K562 (cell line): Measurements from ENCODE around the gene CHRNA10.

Experiments used
- EZH2 ChIP-seq: IDR thresholded peaks from 2 replicates; pipeline ENCODE4 v1.6.1; 2012; ENCODE audit warnings: low read depth, mild to moderate bottlenecking, inconsistent platforms, low read length, borderline replicate concordance
- GABPA ChIP-seq: fragments of 200-800 bp; sonication (Bioruptor generic); conservative IDR thresholded peaks from 2 replicates; pipeline ENCODE4 v1.6.1; 2016; ENCODE audit warnings: low read depth, missing genetic modification characterization, missing compliant biosample characterization
- MXI1 ChIP-seq: IDR thresholded peaks from 2 replicates; pipeline ENCODE4 v1.6.1; 2011; ENCODE audit warnings: low read depth, mild to moderate bottlenecking, improper control_type of control experiment, low read length
- PRMT5 ChIP-seq: sonication (generic); formaldehyde crosslinking; IDR thresholded peaks from 2 replicates; pipeline ENCODE4 v1.5.0; 2020; ENCODE audit warnings: missing genetic modification reagents
- RAD21 ChIP-seq, 2 experiments: fragments of 250-450 bp in 1 of 2; fragments of 450-650 bp in 1 of 2; sonication (Bioruptor Pico) in 1 of 2; formaldehyde crosslinking in 1 of 2; IDR thresholded peaks in 1 of 2; conservative IDR thresholded peaks in 1 of 2; 2 replicates each; pipeline versions ENCODE4 v1.4.0 to v1.8.0; 2020 to 2022; ENCODE audit warnings: mild to moderate bottlenecking in 2 of 2, moderate library complexity in 1 of 2
- SPI1 ChIP-seq: IDR thresholded peaks from 2 replicates; pipeline ENCODE4 v1.6.1; 2011; ENCODE audit warnings: low read depth, low read length, control low read depth, borderline replicate concordance
- TAF1 ChIP-seq: IDR thresholded peaks from 2 replicates; pipeline ENCODE4 v1.6.1; 2011; ENCODE audit warnings: mild to moderate bottlenecking, low read length, moderate library complexity; ENCODE audit not compliant: insufficient read depth, control insufficient read depth, severe bottlenecking; ENCODE audit errors: extremely low read depth
- TSC22D4 ChIP-seq: fragments of 450-650 bp; IDR thresholded peaks from 2 replicates; pipeline ENCODE4 v1.6.1; 2016; ENCODE audit warnings: missing genetic modification characterization, missing biosample characterization, control low read depth
- TF ChIP-seq, protein P1 (sequence below), 3 experiments: IDR thresholded peaks in 2 of 3; conservative IDR thresholded peaks in 1 of 3; 2 replicates each; pipeline ENCODE4 v1.5.1; 2011 to 2012; ENCODE audit warnings: low read length in 3 of 3, mild to moderate bottlenecking in 3 of 3, control low read depth in 2 of 3, improper control_type of control experiment in 1 of 3, inconsistent platforms in 1 of 3, low read depth in 1 of 3, mixed read lengths in 1 of 3, moderate library complexity in 1 of 3; ENCODE audit not compliant: insufficient read depth in 2 of 3
- TF ChIP-seq, protein P2 (sequence below), 3 experiments: fragments of 200-800 bp in 1 of 3; fragments of 250-450 bp in 1 of 3; fragments of 450-650 bp in 1 of 3; sonication (Bioruptor Pico) in 1 of 3; sonication (Bioruptor generic) in 1 of 3; formaldehyde crosslinking in 1 of 3; IDR thresholded peaks; 2 replicates each; pipeline versions ENCODE4 v1.6.1 to v1.8.0; 2016 to 2022; ENCODE audit warnings: mild to moderate bottlenecking in 2 of 3, missing genetic modification characterization in 2 of 3, missing compliant biosample characterization in 1 of 3, moderate library complexity in 1 of 3

DNA sequence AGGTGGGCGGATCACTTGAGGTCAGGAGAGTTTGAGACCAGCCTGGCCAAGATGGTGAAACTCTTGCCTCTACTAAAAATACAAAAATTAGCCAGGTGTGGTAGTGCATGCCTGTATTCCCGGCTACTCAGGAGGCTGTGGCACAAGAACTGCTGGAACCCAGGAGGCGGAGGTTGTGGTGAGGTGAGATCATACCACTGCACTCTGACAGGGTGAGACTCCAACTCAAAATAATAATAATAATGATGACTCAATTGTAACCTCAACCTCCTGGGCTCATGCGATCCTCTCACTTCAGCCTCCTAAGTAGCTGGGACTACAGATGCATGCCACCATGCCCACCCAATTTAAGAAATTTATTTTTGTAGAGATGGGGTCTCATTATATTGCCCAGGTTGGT lies 15.6 kb upstream of the CHRNA10 start:
- TF ChIP-seq EZH2 (no peak), TAF1 (no peak), GABPA (tag) (no peak), PRMT5 (CRISPR knock-in tag) (no peak), RAD21 (CRISPR knock-in tag; conservative IDR thresholded peaks at IDR 0.05 in 1 of 2, IDR thresholded peaks at IDR 0.05 in 1 of 2) (no peak), SPI1 (no peak), MXI1 (no peak), TSC22D4 (tag) (no peak)
- TF ChIP-seq, protein P1, sequence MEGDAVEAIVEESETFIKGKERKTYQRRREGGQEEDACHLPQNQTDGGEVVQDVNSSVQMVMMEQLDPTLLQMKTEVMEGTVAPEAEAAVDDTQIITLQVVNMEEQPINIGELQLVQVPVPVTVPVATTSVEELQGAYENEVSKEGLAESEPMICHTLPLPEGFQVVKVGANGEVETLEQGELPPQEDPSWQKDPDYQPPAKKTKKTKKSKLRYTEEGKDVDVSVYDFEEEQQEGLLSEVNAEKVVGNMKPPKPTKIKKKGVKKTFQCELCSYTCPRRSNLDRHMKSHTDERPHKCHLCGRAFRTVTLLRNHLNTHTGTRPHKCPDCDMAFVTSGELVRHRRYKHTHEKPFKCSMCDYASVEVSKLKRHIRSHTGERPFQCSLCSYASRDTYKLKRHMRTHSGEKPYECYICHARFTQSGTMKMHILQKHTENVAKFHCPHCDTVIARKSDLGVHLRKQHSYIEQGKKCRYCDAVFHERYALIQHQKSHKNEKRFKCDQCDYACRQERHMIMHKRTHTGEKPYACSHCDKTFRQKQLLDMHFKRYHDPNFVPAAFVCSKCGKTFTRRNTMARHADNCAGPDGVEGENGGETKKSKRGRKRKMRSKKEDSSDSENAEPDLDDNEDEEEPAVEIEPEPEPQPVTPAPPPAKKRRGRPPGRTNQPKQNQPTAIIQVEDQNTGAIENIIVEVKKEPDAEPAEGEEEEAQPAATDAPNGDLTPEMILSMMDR (IDR thresholded peaks at IDR 0.05 in 2 of 3, conservative IDR thresholded peaks at IDR 0.05 in 1 of 3; ENCODE audit: insufficient read depth in 2 of 3, low read depth in 1 of 3, low read length in 3 of 3) = no peak
- TF ChIP-seq, protein P2, sequence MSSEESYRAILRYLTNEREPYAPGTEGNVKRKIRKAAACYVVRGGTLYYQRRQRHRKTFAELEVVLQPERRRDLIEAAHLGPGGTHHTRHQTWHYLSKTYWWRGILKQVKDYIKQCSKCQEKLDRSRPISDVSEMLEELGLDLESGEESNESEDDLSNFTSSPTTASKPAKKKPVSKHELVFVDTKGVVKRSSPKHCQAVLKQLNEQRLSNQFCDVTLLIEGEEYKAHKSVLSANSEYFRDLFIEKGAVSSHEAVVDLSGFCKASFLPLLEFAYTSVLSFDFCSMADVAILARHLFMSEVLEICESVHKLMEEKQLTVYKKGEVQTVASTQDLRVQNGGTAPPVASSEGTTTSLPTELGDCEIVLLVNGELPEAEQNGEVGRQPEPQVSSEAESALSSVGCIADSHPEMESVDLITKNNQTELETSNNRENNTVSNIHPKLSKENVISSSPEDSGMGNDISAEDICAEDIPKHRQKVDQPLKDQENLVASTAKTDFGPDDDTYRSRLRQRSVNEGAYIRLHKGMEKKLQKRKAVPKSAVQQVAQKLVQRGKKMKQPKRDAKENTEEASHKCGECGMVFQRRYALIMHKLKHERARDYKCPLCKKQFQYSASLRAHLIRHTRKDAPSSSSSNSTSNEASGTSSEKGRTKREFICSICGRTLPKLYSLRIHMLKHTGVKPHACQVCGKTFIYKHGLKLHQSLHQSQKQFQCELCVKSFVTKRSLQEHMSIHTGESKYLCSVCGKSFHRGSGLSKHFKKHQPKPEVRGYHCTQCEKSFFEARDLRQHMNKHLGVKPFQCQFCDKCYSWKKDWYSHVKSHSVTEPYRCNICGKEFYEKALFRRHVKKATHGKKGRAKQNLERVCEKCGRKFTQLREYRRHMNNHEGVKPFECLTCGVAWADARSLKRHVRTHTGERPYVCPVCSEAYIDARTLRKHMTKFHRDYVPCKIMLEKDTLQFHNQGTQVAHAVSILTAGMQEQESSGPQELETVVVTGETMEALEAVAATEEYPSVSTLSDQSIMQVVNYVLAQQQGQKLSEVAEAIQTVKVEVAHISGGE (CRISPR knock-in tag; IDR thresholded peaks at IDR 0.05) = no peak
